Measurements from ENCODE around the gene PLEKHA3. TPM values are rescaled to one million over a fixed set of nuclear protein-coding genes. Genes with fewer than 3 reads are reported as not detected.
A peak's percentile ranks its signal among the peaks of the same experiment; 100 is the strongest.

The PLEKHA3 gene
- total RNA-seq, 2 experiments from 2014 or later: 22.3 to 23.1 TPM

- Mint-ChIP-seq H3K9me3 (ENCODE audit: insufficient read depth) (no peaks in the 10 kb centered on the region), H3K27ac (no peak overlapping the region), H3K4me3 (no peak overlapping the region), H3K36me3 (ENCODE audit: low read depth) (peaks cover 37% of the 10 kb centered on the region), H3K4me1 (ENCODE audit: low read depth) (peaks cover 36% of the 10 kb centered on the region), H3K27me3 (ENCODE audit: low read depth) (no peaks in the 10 kb centered on the region)
- POLR2A ChIA-PET: no interaction called here
- DNase-seq (no peak), ATAC-seq (no peak)
- CTCF ChIA-PET: interaction anchor here (1.0 to 1.8 kb wide), 2 partner anchors 10 to 130 kb away, joined by 3 to 7 read pairs; no protein-coding TSS in a partner anchor
Observed at GRCh38 chr2:178527592-178527991, 47.3 kb downstream of the PLEKHA3 start.

GRCh38 chr2:178528647-178529046 lies 48.4 kb downstream of the PLEKHA3 start:
- ChIA-PET CTCF (interaction anchor here (1.8 kb wide), 1 partner anchor 11 kb away, joined by 7 read pairs; no protein-coding TSS in a partner anchor), POLR2A (no interaction called here)
- ATAC-seq (no peak), DNase-seq (no peak)
- no peak overlapping the region for H3K4me3 Mint-ChIP-seq
- peaks cover 31% of the 10 kb centered on the region for H3K4me1 Mint-ChIP-seq (ENCODE audit: low read depth)
- no peaks in the 10 kb centered on the region for H3K9me3 Mint-ChIP-seq (ENCODE audit: insufficient read depth)
- H3K27me3 Mint-ChIP-seq (ENCODE audit: low read depth): no peaks in the 10 kb centered on the region
- no peak overlapping the region for H3K27ac Mint-ChIP-seq
- peaks cover 43% of the 10 kb centered on the region for H3K36me3 Mint-ChIP-seq (ENCODE audit: low read depth)

- Mint-ChIP-seq H3K27me3 (ENCODE audit: low read depth) (no peaks in the 10 kb centered on the region), H3K27ac (no peak overlapping the region), H3K4me3 (no peak overlapping the region), H3K36me3 (ENCODE audit: low read depth) (peaks cover 46% of the 10 kb centered on the region), H3K4me1 (ENCODE audit: low read depth) (peaks cover 27% of the 10 kb centered on the region), H3K9me3 (ENCODE audit: insufficient read depth) (no peaks in the 10 kb centered on the region)
- ChIA-PET CTCF (no interaction called here), POLR2A (no interaction called here)
- DNase-seq: no peak
- no peak for ATAC-seq
Observed at GRCh38 chr2:178529194-178529593, 48.9 kb downstream of the PLEKHA3 start.

- no peaks in the 10 kb centered on the region for H3K9me3 Mint-ChIP-seq (ENCODE audit: insufficient read depth)
- POLR2A ChIA-PET: interaction anchor here (0.7 kb wide), 1 partner anchor 115 kb away, joined by 3 read pairs; no protein-coding TSS in a partner anchor
- no peak overlapping the region for H3K4me3 Mint-ChIP-seq
- CTCF ChIA-PET: interaction anchor here (0.8 kb wide), 1 partner anchor 17 kb away, joined by 3 read pairs; no protein-coding TSS in a partner anchor
- peak overlapping the region; percentile 51 for H3K27ac Mint-ChIP-seq
- no peak for DNase-seq
- no peak for ATAC-seq
- H3K4me1 Mint-ChIP-seq (ENCODE audit: low read depth): peaks cover 24% of the 10 kb centered on the region
- no peaks in the 10 kb centered on the region for H3K27me3 Mint-ChIP-seq (ENCODE audit: low read depth)
- H3K36me3 Mint-ChIP-seq (ENCODE audit: low read depth): peaks cover 56% of the 10 kb centered on the region
Observed at GRCh38 chr2:178530131-178530530, 49.9 kb downstream of the PLEKHA3 start.

- ChIA-PET POLR2A (no interaction called here), CTCF (interaction anchor here (0.8 kb wide), 1 partner anchor 18 kb away, joined by 3 read pairs; no protein-coding TSS in a partner anchor)
- Mint-ChIP-seq H3K36me3 (ENCODE audit: low read depth) (peaks cover 57% of the 10 kb centered on the region), H3K27me3 (ENCODE audit: low read depth) (no peaks in the 10 kb centered on the region), H3K27ac (peak overlapping the region; percentile 51), H3K4me1 (ENCODE audit: low read depth) (peaks cover 21% of the 10 kb centered on the region), H3K4me3 (no peak overlapping the region), H3K9me3 (ENCODE audit: insufficient read depth) (no peaks in the 10 kb centered on the region)
- ATAC-seq (peak; percentile 30), DNase-seq (no peak)
Observed at GRCh38 chr2:178530625-178531142, 50.4 kb downstream of the PLEKHA3 start.

- Mint-ChIP-seq H3K4me1 (ENCODE audit: low read depth) (peaks cover 19% of the 10 kb centered on the region), H3K27me3 (ENCODE audit: low read depth) (no peaks in the 10 kb centered on the region), H3K36me3 (ENCODE audit: low read depth) (peaks cover 55% of the 10 kb centered on the region), H3K27ac (no peak overlapping the region), H3K4me3 (no peak overlapping the region), H3K9me3 (ENCODE audit: insufficient read depth) (no peaks in the 10 kb centered on the region)
- CTCF ChIA-PET: no interaction called here
- POLR2A ChIA-PET: interaction anchor here (0.6 kb wide), 1 partner anchor 88 kb away, joined by 5 read pairs; no protein-coding TSS in a partner anchor
- ATAC-seq: no peak
- DNase-seq: no peak
Observed at GRCh38 chr2:178531168-178531567, 50.9 kb downstream of the PLEKHA3 start.

- CTCF ChIA-PET: interaction anchor here (1.2 kb wide), 1 partner anchor 13 kb away, joined by 3 read pairs; no protein-coding TSS in a partner anchor
Observed at GRCh38 chr2:178536037-178536436, 55.8 kb downstream of the PLEKHA3 start.

GRCh38 chr2:178542161-178542560 lies 61.9 kb downstream of the PLEKHA3 start:
- no peak for ATAC-seq
- Mint-ChIP-seq H3K4me3 (no peak overlapping the region), H3K9me3 (ENCODE audit: insufficient read depth) (no peaks in the 10 kb centered on the region), H3K36me3 (ENCODE audit: low read depth) (peaks cover 66% of the 10 kb centered on the region), H3K4me1 (ENCODE audit: low read depth) (peaks cover 4% of the 10 kb centered on the region), H3K27me3 (ENCODE audit: low read depth) (no peaks in the 10 kb centered on the region), H3K27ac (no peak overlapping the region)
- DNase-seq: no peak
- CTCF ChIA-PET: no interaction called here
- POLR2A ChIA-PET: no interaction called here

More at GRCh38 chr2:178536037-178536436, 55.8 kb downstream of the PLEKHA3 start:
- DNase-seq: no peak
- no peak overlapping the region for H3K4me3 Mint-ChIP-seq
- no peaks in the 10 kb centered on the region for H3K9me3 Mint-ChIP-seq (ENCODE audit: insufficient read depth)
- ATAC-seq: no peak
- peaks cover 10% of the 10 kb centered on the region for H3K4me1 Mint-ChIP-seq (ENCODE audit: low read depth)
- H3K27ac Mint-ChIP-seq: no peak overlapping the region
- peaks cover 73% of the 10 kb centered on the region for H3K36me3 Mint-ChIP-seq (ENCODE audit: low read depth)
- POLR2A ChIA-PET: no interaction called here
- H3K27me3 Mint-ChIP-seq (ENCODE audit: low read depth): no peaks in the 10 kb centered on the region

- Mint-ChIP-seq H3K27ac (no peak overlapping the region), H3K4me1 (ENCODE audit: low read depth) (peaks cover 4% of the 10 kb centered on the region)
Observed at GRCh38 chr2:178542569-178542968, 62.3 kb downstream of the PLEKHA3 start.

GRCh38 chr2:178550352-178550751 lies 70.1 kb downstream of the PLEKHA3 start:
- no peak for DNase-seq
- no peak overlapping the region for H3K4me3 Mint-ChIP-seq
- H3K9me3 Mint-ChIP-seq (ENCODE audit: insufficient read depth): no peaks in the 10 kb centered on the region
- ATAC-seq: no peak
- H3K27ac Mint-ChIP-seq: no peak overlapping the region
- no peaks in the 10 kb centered on the region for H3K27me3 Mint-ChIP-seq (ENCODE audit: low read depth)
- POLR2A ChIA-PET: no interaction called here
- H3K4me1 Mint-ChIP-seq (ENCODE audit: low read depth): peaks cover 3% of the 10 kb centered on the region
- CTCF ChIA-PET: interaction anchor here (1.0 kb wide), 1 partner anchor 11 kb away, joined by 3 read pairs; no protein-coding TSS in a partner anchor
- peaks cover 76% of the 10 kb centered on the region for H3K36me3 Mint-ChIP-seq (ENCODE audit: low read depth)

More at GRCh38 chr2:178542569-178542968, 62.3 kb downstream of the PLEKHA3 start:
- Mint-ChIP-seq H3K27me3 (ENCODE audit: low read depth) (no peaks in the 10 kb centered on the region), H3K9me3 (ENCODE audit: insufficient read depth) (no peaks in the 10 kb centered on the region), H3K36me3 (ENCODE audit: low read depth) (peaks cover 67% of the 10 kb centered on the region), H3K4me3 (no peak overlapping the region)
- ChIA-PET CTCF (no interaction called here), POLR2A (no interaction called here)
- ATAC-seq (no peak), DNase-seq (no peak)

GRCh38 chr2:178553047-178553446 lies 72.8 kb downstream of the PLEKHA3 start:
- no peak overlapping the region for H3K4me3 Mint-ChIP-seq
- H3K36me3 Mint-ChIP-seq (ENCODE audit: low read depth): peaks cover 65% of the 10 kb centered on the region
- no peaks in the 10 kb centered on the region for H3K9me3 Mint-ChIP-seq (ENCODE audit: insufficient read depth)
- H3K4me1 Mint-ChIP-seq (ENCODE audit: low read depth): peaks cover 8% of the 10 kb centered on the region
- no peak for ATAC-seq
- no peaks in the 10 kb centered on the region for H3K27me3 Mint-ChIP-seq (ENCODE audit: low read depth)
- H3K27ac Mint-ChIP-seq: no peak overlapping the region
- POLR2A ChIA-PET: no interaction called here
- DNase-seq: no peak
- CTCF ChIA-PET: no interaction called here
